ENCODE results near the gene WDR73.
"Not testable (repeated sequence)": the region's sequence is repeated elsewhere in the genome, so short reads cannot be mapped to it uniquely, and the experiment has no call there.

- TF ChIP-seq, protein P1, sequence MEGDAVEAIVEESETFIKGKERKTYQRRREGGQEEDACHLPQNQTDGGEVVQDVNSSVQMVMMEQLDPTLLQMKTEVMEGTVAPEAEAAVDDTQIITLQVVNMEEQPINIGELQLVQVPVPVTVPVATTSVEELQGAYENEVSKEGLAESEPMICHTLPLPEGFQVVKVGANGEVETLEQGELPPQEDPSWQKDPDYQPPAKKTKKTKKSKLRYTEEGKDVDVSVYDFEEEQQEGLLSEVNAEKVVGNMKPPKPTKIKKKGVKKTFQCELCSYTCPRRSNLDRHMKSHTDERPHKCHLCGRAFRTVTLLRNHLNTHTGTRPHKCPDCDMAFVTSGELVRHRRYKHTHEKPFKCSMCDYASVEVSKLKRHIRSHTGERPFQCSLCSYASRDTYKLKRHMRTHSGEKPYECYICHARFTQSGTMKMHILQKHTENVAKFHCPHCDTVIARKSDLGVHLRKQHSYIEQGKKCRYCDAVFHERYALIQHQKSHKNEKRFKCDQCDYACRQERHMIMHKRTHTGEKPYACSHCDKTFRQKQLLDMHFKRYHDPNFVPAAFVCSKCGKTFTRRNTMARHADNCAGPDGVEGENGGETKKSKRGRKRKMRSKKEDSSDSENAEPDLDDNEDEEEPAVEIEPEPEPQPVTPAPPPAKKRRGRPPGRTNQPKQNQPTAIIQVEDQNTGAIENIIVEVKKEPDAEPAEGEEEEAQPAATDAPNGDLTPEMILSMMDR (optimal IDR thresholded peaks at IDR 0.05 in 1 of 3, IDR thresholded peaks at IDR 0.05 in 1 of 3, conservative IDR thresholded peaks at IDR 0.05 in 1 of 3; ENCODE audit: extremely low read depth in 1 of 3, insufficient read depth in 2 of 3, low read length in 3 of 3) = not testable (repeated sequence)
- TF ChIP-seq EZH2 (IDR thresholded peaks at IDR 0.05; ENCODE audit: low read length) = not testable (repeated sequence)
Measured at GRCh38 chr15:84641871-84642270, 12.2 kb downstream of the WDR73 start.
